DND-41 (cell line): ENCODE measurements around the gene MAGI1.

Experiments used
- ATAC-seq: fragments of 200-7000 bp; cut with Tn5 transposase; 3 replicates; pipeline ENCODE4 v1.9.1; 2021; ENCODE audit warnings: low read depth; ENCODE audit not compliant: insufficient read depth
- DNase-seq: peaks from one replicate; pipeline ENCODE4 v3.0.0-alpha.2; 2020
- H2AFZ ChIP-seq: 2 replicates; pipeline ENCODE4 v1.6.0; 2012; ENCODE audit warnings: low read depth, low read length
- H3K27ac ChIP-seq: 2 replicates; pipeline ENCODE4 v1.5.1; 2012; ENCODE audit warnings: low read length, inconsistent platforms
- H3K27me3 ChIP-seq: fragments of 200-600 bp; sonication (generic); 2 replicates; pipeline ENCODE4 v1.6.0; 2012; ENCODE audit warnings: low read length, mild to moderate bottlenecking, inconsistent platforms; ENCODE audit not compliant: insufficient read depth, poor library complexity
- H3K36me3 ChIP-seq: 2 replicates; pipeline ENCODE4 v1.5.1; 2012; ENCODE audit warnings: low read length, inconsistent platforms; ENCODE audit not compliant: insufficient read depth
- H3K4me1 ChIP-seq: 2 replicates; pipeline ENCODE4 v1.5.1; 2012; ENCODE audit warnings: mild to moderate bottlenecking, low read length; ENCODE audit not compliant: insufficient read depth
- H3K4me2 ChIP-seq: 2 replicates; pipeline ENCODE4 v1.6.0; 2012; ENCODE audit warnings: mild to moderate bottlenecking, moderate library complexity, low read length, inconsistent platforms; ENCODE audit not compliant: insufficient read depth
- H3K4me3 ChIP-seq, 2 experiments: fragments of 200-600 bp in 1 of 2; shearing (Covaris generic) in 1 of 2; 2 replicates each; pipeline ENCODE4 v1.5.1; 2012 to 2016; ENCODE audit warnings: inconsistent platforms in 2 of 2, low read length in 2 of 2, mild to moderate bottlenecking in 2 of 2, low read depth in 1 of 2, moderate library complexity in 1 of 2
- H3K79me2 ChIP-seq: 2 replicates; pipeline ENCODE4 v1.6.0; 2012; ENCODE audit warnings: low read length, inconsistent platforms; ENCODE audit not compliant: insufficient read depth
- H3K9ac ChIP-seq: 2 replicates; pipeline ENCODE4 v1.6.0; 2012; ENCODE audit warnings: low read depth, mild to moderate bottlenecking, inconsistent platforms, low read length, moderate library complexity
- H3K9me3 ChIP-seq: 2 replicates; pipeline ENCODE4 v1.5.1; 2012; ENCODE audit warnings: low read length, moderate library complexity, mild to moderate bottlenecking, inconsistent platforms; ENCODE audit not compliant: insufficient read depth, severe bottlenecking
- H4K20me1 ChIP-seq: 2 replicates; pipeline ENCODE4 v1.6.0; 2012; ENCODE audit warnings: low read length; ENCODE audit not compliant: insufficient read depth
- CTCF ChIP-seq: IDR thresholded peaks from 2 replicates; pipeline ENCODE4 v1.5.1; 2012; ENCODE audit warnings: borderline replicate concordance, low read length, moderate library complexity, mild to moderate bottlenecking; ENCODE audit not compliant: poor library complexity, severe bottlenecking; ENCODE audit errors: extremely low read depth
- EZH2 ChIP-seq: IDR thresholded peaks from 3 replicates; pipeline ENCODE4 v1.6.1; 2012; ENCODE audit warnings: borderline replicate concordance, low read depth, mild to moderate bottlenecking, moderate library complexity, low read length, inconsistent platforms; ENCODE audit not compliant: severe bottlenecking

The MAGI1 gene

GRCh38 chr3:65928110-65928509, 110.6 kb downstream of the MAGI1 start:
- TF ChIP-seq CTCF: no peak
- TF ChIP-seq EZH2: no peak
- ATAC-seq (no peak), DNase-seq (no peak)
- H3K4me3 ChIP-seq: no peak overlapping the region
- peaks cover 2% of the 10 kb centered on the region for H3K9me3 ChIP-seq
- H3K9ac ChIP-seq: no peak overlapping the region
- H4K20me1 ChIP-seq: no peaks in the 10 kb centered on the region
- H3K36me3 ChIP-seq: no peaks in the 10 kb centered on the region
- H3K4me2 ChIP-seq: no peak overlapping the region
- H3K79me2 ChIP-seq: no peaks in the 10 kb centered on the region
- H3K4me1 ChIP-seq: no peaks in the 10 kb centered on the region
- no peak overlapping the region for H3K27ac ChIP-seq
- no peak overlapping the region for H2AFZ ChIP-seq
- H3K27me3 ChIP-seq: no peaks in the 10 kb centered on the region

- TF ChIP-seq EZH2 (no peak), CTCF (no peak)
- Histone ChIP-seq H3K4me3 (no peak overlapping the region), H3K9ac (no peak overlapping the region), H3K4me1 (no peaks in the 10 kb centered on the region), H3K36me3 (no peaks in the 10 kb centered on the region), H3K9me3 (no peaks in the 10 kb centered on the region), H3K4me2 (no peak overlapping the region), H2AFZ (no peak overlapping the region), H3K79me2 (no peaks in the 10 kb centered on the region), H3K27ac (no peak overlapping the region), H4K20me1 (no peaks in the 10 kb centered on the region), H3K27me3 (no peaks in the 10 kb centered on the region)
- DNase-seq (no peak), ATAC-seq (no peak)
Measured at GRCh38 chr3:65927576-65927975, 111.1 kb downstream of the MAGI1 start.

- TF ChIP-seq CTCF (no peak), EZH2 (no peak)
- H3K79me2 ChIP-seq: no peaks in the 10 kb centered on the region
- no peak for ATAC-seq
Measured at GRCh38 chr3:65925254-65925954, 113.3 kb downstream of the MAGI1 start.

GRCh38 chr3:65924762-65925161, 114.0 kb downstream of the MAGI1 start:
- Histone ChIP-seq H3K4me1 (no peaks in the 10 kb centered on the region), H2AFZ (no peak overlapping the region), H3K4me2 (no peak overlapping the region), H4K20me1 (no peaks in the 10 kb centered on the region), H3K27ac (no peak overlapping the region), H3K36me3 (no peaks in the 10 kb centered on the region), H3K27me3 (no peaks in the 10 kb centered on the region), H3K4me3 (no peak overlapping the region), H3K9ac (no peak overlapping the region), H3K79me2 (no peaks in the 10 kb centered on the region), H3K9me3 (no peaks in the 10 kb centered on the region)
- ATAC-seq (no peak), DNase-seq (no peak)
- no peak for TF ChIP-seq EZH2
- TF ChIP-seq CTCF: no peak

More at GRCh38 chr3:65925254-65925954, 113.3 kb downstream of the MAGI1 start:
- no peaks in the 10 kb centered on the region for H3K9me3 ChIP-seq
- H3K9ac ChIP-seq: no peak overlapping the region
- no peak overlapping the region for H3K4me3 ChIP-seq
- no peaks in the 10 kb centered on the region for H4K20me1 ChIP-seq
- no peaks in the 10 kb centered on the region for H3K27me3 ChIP-seq
- DNase-seq: no peak
- H3K4me1 ChIP-seq: no peaks in the 10 kb centered on the region
- H2AFZ ChIP-seq: no peak overlapping the region
- H3K36me3 ChIP-seq: no peaks in the 10 kb centered on the region
- H3K4me2 ChIP-seq: no peak overlapping the region
- no peak overlapping the region for H3K27ac ChIP-seq
